Liver (tissue), 9 donors: ENCODE measurements around the gene APOBEC3C. TPM values are rescaled to one million over a fixed set of nuclear protein-coding genes. Genes with fewer than 3 reads are reported as not detected.
A peak's percentile ranks its signal among the peaks of the same experiment; 100 is the strongest.

Source experiments
- DNase-seq: peaks from one replicate; pipeline ENCODE4 v3.0.0-alpha.2; 2017; ENCODE audit warnings: low spot score
- H3K27ac ChIP-seq, 2 donors: one replicate each; pipeline ENCODE4 v1.7.0; 2013; ENCODE audit warnings: inconsistent platforms in 2 of 2, low read length in 2 of 2, control low read depth in 1 of 2, low read depth in 1 of 2, mild to moderate bottlenecking in 1 of 2
- H3K27me3 ChIP-seq, 4 donors: one replicate each; pipeline versions ENCODE4 v1.6.1 to v1.7.0; 2013; ENCODE audit warnings: low read length in 3 of 4, inconsistent platforms in 1 of 4, mild to moderate bottlenecking in 1 of 4, moderate library complexity in 1 of 4; ENCODE audit not compliant: control insufficient read depth in 4 of 4, insufficient read depth in 4 of 4
- H3K36me3 ChIP-seq, 4 donors: one replicate each; pipeline versions ENCODE4 v1.6.1 to v1.7.0; 2013; ENCODE audit warnings: low read length in 3 of 4, mild to moderate bottlenecking in 3 of 4, low read depth in 1 of 4, moderate library complexity in 1 of 4; ENCODE audit not compliant: control insufficient read depth in 4 of 4, insufficient read depth in 3 of 4
- H3K4me1 ChIP-seq, 4 donors: one replicate each; pipeline versions ENCODE4 v1.6.1 to v1.7.0; 2013; ENCODE audit warnings: low read length in 3 of 4, mild to moderate bottlenecking in 3 of 4, moderate library complexity in 1 of 4; ENCODE audit not compliant: control insufficient read depth in 4 of 4, insufficient read depth in 4 of 4
- H3K4me3 ChIP-seq, 3 donors: one replicate each; pipeline versions ENCODE4 v1.6.1 to v1.7.0; 2013; ENCODE audit warnings: low read length in 3 of 3, control low read depth in 1 of 3, low read depth in 1 of 3, mild to moderate bottlenecking in 1 of 3
- H3K9ac ChIP-seq, 2 donors: one replicate each; pipeline ENCODE4 v1.7.0; 2013; ENCODE audit warnings: low read length in 2 of 2, mild to moderate bottlenecking in 2 of 2, moderate library complexity in 2 of 2, control low read depth in 1 of 2, low read depth in 1 of 2
- H3K9me3 ChIP-seq, 4 donors: one replicate each; pipeline versions ENCODE4 v1.6.1 to v1.7.0; 2013; ENCODE audit warnings: low read length in 3 of 4; ENCODE audit not compliant: control insufficient read depth in 4 of 4
- FOXA2 ChIP-seq: IDR thresholded peaks from 2 replicates; pipeline ENCODE4 v1.6.1; 2016; ENCODE audit warnings: antibody characterized with exemption
- GABPA ChIP-seq, 2 donors: IDR thresholded peaks in 1 of 2; conservative IDR thresholded peaks in 1 of 2; 2 replicates each; pipeline ENCODE4 v1.6.1; 2016; ENCODE audit warnings: antibody characterized with exemption in 2 of 2, mild to moderate bottlenecking in 1 of 2, moderate library complexity in 1 of 2
- HNF4G ChIP-seq: IDR thresholded peaks from 2 replicates; pipeline ENCODE4 v1.6.1; 2016; ENCODE audit warnings: antibody characterized with exemption
- MAX ChIP-seq: IDR thresholded peaks from 2 replicates; pipeline ENCODE4 v1.6.1; 2016; ENCODE audit warnings: antibody characterized with exemption
- NR2F2 ChIP-seq: IDR thresholded peaks from 2 replicates; pipeline ENCODE4 v1.6.1; 2016; ENCODE audit warnings: antibody characterized with exemption
- RAD21 ChIP-seq, 2 donors: IDR thresholded peaks; 2 replicates each; pipeline ENCODE4 v1.6.1; 2016; ENCODE audit warnings: antibody characterized with exemption in 2 of 2, mild to moderate bottlenecking in 2 of 2
- REST ChIP-seq: IDR thresholded peaks from 2 replicates; pipeline ENCODE4 v1.6.1; 2016; ENCODE audit warnings: antibody characterized with exemption, mild to moderate bottlenecking
- TAF1 ChIP-seq: conservative IDR thresholded peaks from 2 replicates; pipeline ENCODE4 v1.6.1; 2016; ENCODE audit warnings: antibody characterized with exemption, mild to moderate bottlenecking
- YY1 ChIP-seq: IDR thresholded peaks from 2 replicates; pipeline ENCODE4 v1.6.1; 2016; ENCODE audit warnings: antibody characterized with exemption, mild to moderate bottlenecking
- ZBTB33 ChIP-seq: IDR thresholded peaks from 2 replicates; pipeline ENCODE4 v1.6.1; 2016; ENCODE audit warnings: antibody characterized with exemption
- WGBS: extraction: QIAGEN DNeasy Blood & Tissue Kit; methylation state at CpG from one replicate; pipeline ENCODE4 v1.1.7; 2013; 5-methylcytosine and 5-hydroxymethylcytosine counted together
- polyA plus RNA-seq, 2 donors: library from polyadenylated mRNA; stranded (reverse) in 1 of 2; unstranded in 1 of 2; fragments of 200-250 nt in 1 of 2; fragments of >200 nt in 1 of 2; fragmentation: Nextera tagmentation in 1 of 2; extraction: Ambion mirVana in 1 of 2; gene quantifications; one replicate each; pipeline versions ENCODE4 v1.2.1 to v1.2.3, GENCODE V29; 2013 to 2015
- total RNA-seq, 2 donors: library from RNA; depleted of rRNA; stranded (reverse); fragments of >200 nt; gene quantifications; one replicate each; pipeline ENCODE4 v1.2.3, GENCODE V29; 2014
- TF ChIP-seq, protein P1 (sequence below): fragments of 150-350 bp; IDR thresholded peaks from 2 replicates; pipeline ENCODE4 v1.5.1; 2017; ENCODE audit warnings: improper control_type of control experiment, low read depth, low read length; ENCODE audit not compliant: missing input control
- TF ChIP-seq, protein P2 (sequence below): IDR thresholded peaks from 2 replicates; pipeline ENCODE4 v1.6.1; 2016; ENCODE audit warnings: antibody characterized with exemption
- donor health status: healthy.
- donor health status: healthy.
- donor health status: healthy.
- donor health status: healthy.
- donor health status: healthy.

Gene APOBEC3C
- total and polyA plus RNA-seq, 4 donors, result 1.2 to 11.9 (median 3.7) TPM

- Histone ChIP-seq H3K4me3 (peak overlapping the region in 2 of 3 donors; percentile 17 to 38), H3K27me3 (no peaks in the 10 kb centered on the region), H3K9ac (peak overlapping the region in 1 of 2 donors; percentile 38), H3K27ac (peak overlapping the region; percentile 37 to 63), H3K4me1 (peaks cover 0 to 5% (median under 1%) of the 10 kb centered on the region in 4 donors), H3K36me3 (no peaks in the 10 kb centered on the region), H3K9me3 (no peaks in the 10 kb centered on the region)
- no peak for TF ChIP-seq HNF4G
- no peak for DNase-seq
- 71% methylated on average over 9 of the region's 9 CpGs for WGBS
Observed at GRCh38 chr22:39021552-39022250, 7.6 kb downstream of the APOBEC3C start.

DNA sequence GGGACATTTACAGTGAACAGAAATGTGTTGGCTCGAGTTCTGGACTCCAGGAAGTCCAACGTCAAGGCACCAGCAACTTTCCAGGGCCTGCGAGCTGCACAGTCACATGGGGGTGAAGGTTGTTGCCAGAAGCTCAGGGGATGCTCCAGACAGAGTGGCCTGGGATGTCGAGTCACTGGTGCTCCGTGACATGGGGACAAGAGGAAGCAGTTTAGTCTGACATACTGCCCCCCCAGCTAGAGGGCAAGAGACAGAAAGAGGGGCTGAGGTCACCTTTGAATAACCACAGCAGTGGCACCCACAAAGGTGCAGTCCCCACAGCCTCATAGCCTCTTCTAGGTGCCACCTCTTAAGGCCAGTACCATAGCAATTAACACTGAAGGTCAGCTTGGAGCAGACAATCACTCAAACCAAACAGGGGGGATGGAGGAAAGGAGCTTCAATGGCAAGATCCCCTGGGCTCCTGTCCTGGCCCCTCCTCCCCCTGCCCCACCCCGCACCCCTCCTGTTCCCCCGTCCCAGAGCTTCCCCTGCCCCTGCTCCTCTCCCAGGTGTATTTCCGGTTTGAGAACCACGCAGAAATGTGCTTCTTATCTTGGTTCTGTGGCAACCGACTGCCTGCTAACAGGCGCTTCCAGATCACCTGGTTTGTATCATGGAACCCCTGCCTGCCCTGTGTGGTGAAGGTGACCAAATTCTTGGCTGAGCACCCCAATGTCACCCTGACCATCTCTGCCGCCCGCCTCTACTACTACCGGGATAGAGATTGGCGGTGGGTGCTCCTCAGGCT lies 10.7 kb downstream of the APOBEC3C start:
- no peaks in the 10 kb centered on the region for H3K27me3 ChIP-seq
- H3K9me3 ChIP-seq, result no peaks in the 10 kb centered on the region
- peaks cover 0 to 5% (median under 1%) of the 10 kb centered on the region in 4 donors for H3K4me1 ChIP-seq
- H3K4me3 ChIP-seq, result no peak overlapping the region
- TF ChIP-seq HNF4G (no peak), FOXA2 (no peak), YY1 (no peak), ZBTB33 (no peak), TAF1 (no peak), GABPA (IDR thresholded peaks at IDR 0.05 in 1 of 2, conservative IDR thresholded peaks at IDR 0.05 in 1 of 2) (no peak), MAX (no peak), NR2F2 (no peak), REST (no peak), RAD21 (IDR thresholded peaks at IDR 0.05) (no peak)
- TF ChIP-seq, protein P1, sequence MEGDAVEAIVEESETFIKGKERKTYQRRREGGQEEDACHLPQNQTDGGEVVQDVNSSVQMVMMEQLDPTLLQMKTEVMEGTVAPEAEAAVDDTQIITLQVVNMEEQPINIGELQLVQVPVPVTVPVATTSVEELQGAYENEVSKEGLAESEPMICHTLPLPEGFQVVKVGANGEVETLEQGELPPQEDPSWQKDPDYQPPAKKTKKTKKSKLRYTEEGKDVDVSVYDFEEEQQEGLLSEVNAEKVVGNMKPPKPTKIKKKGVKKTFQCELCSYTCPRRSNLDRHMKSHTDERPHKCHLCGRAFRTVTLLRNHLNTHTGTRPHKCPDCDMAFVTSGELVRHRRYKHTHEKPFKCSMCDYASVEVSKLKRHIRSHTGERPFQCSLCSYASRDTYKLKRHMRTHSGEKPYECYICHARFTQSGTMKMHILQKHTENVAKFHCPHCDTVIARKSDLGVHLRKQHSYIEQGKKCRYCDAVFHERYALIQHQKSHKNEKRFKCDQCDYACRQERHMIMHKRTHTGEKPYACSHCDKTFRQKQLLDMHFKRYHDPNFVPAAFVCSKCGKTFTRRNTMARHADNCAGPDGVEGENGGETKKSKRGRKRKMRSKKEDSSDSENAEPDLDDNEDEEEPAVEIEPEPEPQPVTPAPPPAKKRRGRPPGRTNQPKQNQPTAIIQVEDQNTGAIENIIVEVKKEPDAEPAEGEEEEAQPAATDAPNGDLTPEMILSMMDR, result no peak
- TF ChIP-seq, protein P2, sequence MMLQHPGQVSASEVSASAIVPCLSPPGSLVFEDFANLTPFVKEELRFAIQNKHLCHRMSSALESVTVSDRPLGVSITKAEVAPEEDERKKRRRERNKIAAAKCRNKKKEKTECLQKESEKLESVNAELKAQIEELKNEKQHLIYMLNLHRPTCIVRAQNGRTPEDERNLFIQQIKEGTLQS, result no peak
- DNase-seq, result no peak
- H3K36me3 ChIP-seq, result no peaks in the 10 kb centered on the region
- WGBS, result 90% methylated on average over 15 of the region's 15 CpGs
- H3K27ac ChIP-seq, result no peak overlapping the region
- H3K9ac ChIP-seq, result no peak overlapping the region
